ENCODE measurements around the gene CDKN2B-AS1. TPM values are rescaled to one million over a fixed set of nuclear protein-coding genes. Genes with fewer than 3 reads are reported as not detected.

Gene CDKN2B-AS1
- total RNA-seq, 1 experiment from 2014 or later = not detected

GRCh38 chr9:22084336-22085035 lies 89.9 kb downstream of the CDKN2B-AS1 start:
- no peak overlapping the region for H3K23ac ChIP-seq (ENCODE audit: insufficient read length, low read depth, low read length)
- no CpG with 5 or more reads among the region's 2 CpGs for WGBS (ENCODE audit: extremely low coverage, insufficient read length, low lambda C conversion rate)
- H3K9me3 ChIP-seq (ENCODE audit: control insufficient read depth, low read depth, low read length) = no peaks in the 10 kb centered on the region
- H3K14ac ChIP-seq (ENCODE audit: insufficient read depth, low read length) = no peak overlapping the region
- no peak overlapping the region for H3K27ac ChIP-seq (ENCODE audit: insufficient read length, low read depth, low read length)
- no peak overlapping the region for H3K18ac ChIP-seq (ENCODE audit: insufficient read length, low read depth, low read length)
- H3K79me1 ChIP-seq (ENCODE audit: insufficient read depth, low read depth, low read length, poor library complexity, severe bottlenecking) = no peaks in the 10 kb centered on the region
- no peaks in the 10 kb centered on the region for H3K9me3 Mint-ChIP-seq
- no peak overlapping the region for H4K8ac ChIP-seq (replicated peaks; ENCODE audit: insufficient read length, low read depth, low read length)
- no peak overlapping the region for H3K56ac ChIP-seq (ENCODE audit: insufficient read length, low read depth, low read length)
- H2BK5ac ChIP-seq (ENCODE audit: insufficient read length, low read length) = no peak overlapping the region
- no peak overlapping the region for H3K9ac ChIP-seq (ENCODE audit: extremely low read depth, insufficient read length, low read length)
- no peak overlapping the region for H2BK12ac ChIP-seq (ENCODE audit: insufficient read length, low read depth, low read length)
- H3K4me1 Mint-ChIP-seq = peaks cover 10% of the 10 kb centered on the region in 2 experiments
- no peak overlapping the region for H2BK120ac ChIP-seq (ENCODE audit: low read depth, low read length, poor library complexity, severe bottlenecking)
- H3K23me2 ChIP-seq (ENCODE audit: insufficient read length, low read depth, low read length, poor library complexity, severe bottlenecking) = no peaks in the 10 kb centered on the region
- no peak overlapping the region for H3T11ph ChIP-seq (ENCODE audit: low read length)
- H3K4me2 ChIP-seq (ENCODE audit: insufficient read depth, insufficient read length, low read length) = no peak overlapping the region
- no peaks in the 10 kb centered on the region for H3K36me3 Mint-ChIP-seq (ENCODE audit: insufficient read depth in 1 of 3, low read depth in 3 of 3)
- DNase-seq = no peak
- no peak overlapping the region for H4K5ac ChIP-seq (ENCODE audit: insufficient read length, low read depth, low read length)
- H3K79me2 ChIP-seq (ENCODE audit: insufficient read depth, low read length) = no peaks in the 10 kb centered on the region
- no peaks in the 10 kb centered on the region for H4K20me1 ChIP-seq (ENCODE audit: control insufficient read depth, insufficient read depth, insufficient read length)
- H2BK20ac ChIP-seq (ENCODE audit: low read depth, low read length, poor library complexity, severe bottlenecking) = no peak overlapping the region
- H2AK5ac ChIP-seq (ENCODE audit: insufficient read length, low read length) = no peak overlapping the region
- H3K27me3 ChIP-seq (ENCODE audit: insufficient read depth, low read length) = no peaks in the 10 kb centered on the region
- no peak overlapping the region for H3K4me3 Mint-ChIP-seq
- H3K27me3 Mint-ChIP-seq (ENCODE audit: low read depth) = no peaks in the 10 kb centered on the region
- H2AFZ ChIP-seq (ENCODE audit: low read length) = no peak overlapping the region
- H4K91ac ChIP-seq (ENCODE audit: insufficient read length, low read depth, low read length) = no peak overlapping the region
- no peak overlapping the region for H3K27ac Mint-ChIP-seq
- H3K4me1 ChIP-seq (ENCODE audit: insufficient read depth, low read length) = no peaks in the 10 kb centered on the region
- no peak overlapping the region for H2BK15ac ChIP-seq (ENCODE audit: low read depth, low read length)
- no peak for TF ChIP-seq CTCF (conservative IDR thresholded peaks at IDR 0.05)
- no peak overlapping the region for H3K4ac ChIP-seq (ENCODE audit: low read depth, low read length)

Data from H9 (cell line).